NCI-H748 treated with DMSO at 0.1 percent for 48 hours (cell line): Measurements from ENCODE around the gene LCMT2.
A peak's percentile ranks its signal among the peaks of the same experiment; 100 is the strongest.

ENCODE experiments used
- DNase-seq: peaks from one replicate; lab custom pipeline; 2025; lab: John Stamatoyannopoulos, UW

LCMT2 gene, protein sequence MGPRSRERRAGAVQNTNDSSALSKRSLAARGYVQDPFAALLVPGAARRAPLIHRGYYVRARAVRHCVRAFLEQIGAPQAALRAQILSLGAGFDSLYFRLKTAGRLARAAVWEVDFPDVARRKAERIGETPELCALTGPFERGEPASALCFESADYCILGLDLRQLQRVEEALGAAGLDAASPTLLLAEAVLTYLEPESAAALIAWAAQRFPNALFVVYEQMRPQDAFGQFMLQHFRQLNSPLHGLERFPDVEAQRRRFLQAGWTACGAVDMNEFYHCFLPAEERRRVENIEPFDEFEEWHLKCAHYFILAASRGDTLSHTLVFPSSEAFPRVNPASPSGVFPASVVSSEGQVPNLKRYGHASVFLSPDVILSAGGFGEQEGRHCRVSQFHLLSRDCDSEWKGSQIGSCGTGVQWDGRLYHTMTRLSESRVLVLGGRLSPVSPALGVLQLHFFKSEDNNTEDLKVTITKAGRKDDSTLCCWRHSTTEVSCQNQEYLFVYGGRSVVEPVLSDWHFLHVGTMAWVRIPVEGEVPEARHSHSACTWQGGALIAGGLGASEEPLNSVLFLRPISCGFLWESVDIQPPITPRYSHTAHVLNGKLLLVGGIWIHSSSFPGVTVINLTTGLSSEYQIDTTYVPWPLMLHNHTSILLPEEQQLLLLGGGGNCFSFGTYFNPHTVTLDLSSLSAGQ

DNA sequence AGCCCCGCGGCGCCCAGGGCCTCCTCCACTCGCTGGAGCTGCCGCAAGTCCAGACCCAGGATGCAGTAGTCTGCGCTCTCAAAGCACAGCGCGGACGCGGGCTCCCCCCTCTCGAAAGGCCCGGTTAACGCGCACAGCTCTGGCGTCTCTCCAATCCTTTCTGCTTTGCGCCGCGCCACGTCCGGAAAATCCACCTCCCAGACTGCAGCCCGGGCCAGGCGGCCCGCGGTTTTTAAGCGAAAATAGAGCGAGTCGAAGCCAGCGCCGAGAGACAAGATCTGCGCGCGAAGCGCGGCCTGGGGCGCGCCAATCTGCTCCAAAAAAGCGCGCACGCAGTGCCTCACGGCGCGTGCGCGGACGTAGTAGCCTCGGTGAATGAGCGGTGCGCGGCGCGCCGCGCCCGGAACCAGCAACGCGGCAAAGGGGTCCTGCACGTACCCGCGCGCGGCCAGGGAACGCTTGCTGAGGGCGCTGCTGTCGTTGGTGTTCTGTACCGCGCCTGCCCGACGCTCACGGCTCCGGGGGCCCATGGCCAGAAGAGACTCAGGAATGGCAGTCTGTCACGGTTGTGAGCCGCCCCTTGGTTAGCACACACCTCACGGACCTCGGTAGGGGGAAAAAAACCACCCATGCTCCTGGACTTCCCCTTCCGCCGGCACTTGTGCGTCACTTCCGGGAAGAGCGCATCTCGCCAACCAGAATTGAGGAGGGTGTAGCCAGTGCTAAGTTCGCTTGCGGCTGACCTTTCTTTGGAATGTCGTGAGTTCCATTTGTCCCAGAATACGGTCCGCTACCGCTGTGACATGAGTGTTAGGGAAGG is at the start of gene LCMT2:
Gene LCMT2 (minus strand): TSS at position 614 of the 820 bp plus-strand sequence. CDS start 84 bp downstream, at position 530.
- DNase-seq: peak; percentile 64

DNA sequence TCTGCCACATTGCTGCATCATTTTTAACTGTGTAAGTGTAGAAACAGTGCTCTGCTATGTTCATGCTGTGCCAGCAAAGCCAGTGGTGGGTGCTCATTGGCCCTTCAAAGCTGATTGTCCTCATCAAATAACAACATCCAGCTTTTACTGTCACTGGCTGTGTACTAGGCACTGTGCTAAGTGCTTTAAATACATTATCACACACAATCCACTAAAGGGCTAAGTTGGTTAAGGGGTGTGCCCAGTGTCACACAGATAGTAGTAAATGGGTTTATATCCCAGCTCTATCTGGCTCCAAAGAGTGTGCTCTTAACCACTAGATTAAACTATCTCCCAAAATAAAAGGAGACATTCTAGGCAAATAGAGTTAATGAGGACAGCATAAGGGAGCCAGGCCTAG is 48.2 kb upstream of the LCMT2 start:
- no peak for DNase-seq

DNA sequence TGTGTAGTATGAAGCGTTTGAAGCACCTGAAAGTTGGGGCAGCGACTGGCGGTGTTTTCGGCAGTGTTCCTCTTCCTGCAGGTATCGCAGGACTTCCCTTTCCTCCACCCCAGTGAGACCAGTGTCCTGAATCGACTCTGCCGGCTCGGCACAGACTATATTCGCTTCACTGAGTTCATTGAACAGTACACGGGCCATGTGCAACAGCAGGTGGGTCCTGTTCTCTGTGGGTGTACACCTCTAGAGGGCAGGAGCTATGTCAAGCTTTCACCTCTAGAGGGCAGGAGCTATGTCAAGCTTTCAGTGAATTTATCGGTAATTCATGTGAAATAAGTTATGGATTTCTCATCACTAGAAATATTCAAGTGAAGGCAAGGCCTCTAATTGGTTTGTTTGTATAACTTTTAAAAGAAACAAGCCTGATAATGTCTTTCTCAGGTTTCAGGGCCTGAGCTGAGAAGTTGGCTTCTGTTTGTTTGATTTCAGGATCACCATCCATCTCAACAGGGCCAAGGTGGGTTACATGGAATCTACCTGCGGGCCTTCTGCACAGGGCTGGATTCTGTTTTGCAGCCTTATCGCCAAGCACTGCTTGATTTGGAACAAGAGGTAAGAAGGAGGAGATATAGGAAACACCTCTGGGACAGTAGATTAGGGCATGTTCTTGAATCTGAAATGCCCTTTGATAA is 45.8 kb upstream of the LCMT2 start:
- DNase-seq: no peak

DNA sequence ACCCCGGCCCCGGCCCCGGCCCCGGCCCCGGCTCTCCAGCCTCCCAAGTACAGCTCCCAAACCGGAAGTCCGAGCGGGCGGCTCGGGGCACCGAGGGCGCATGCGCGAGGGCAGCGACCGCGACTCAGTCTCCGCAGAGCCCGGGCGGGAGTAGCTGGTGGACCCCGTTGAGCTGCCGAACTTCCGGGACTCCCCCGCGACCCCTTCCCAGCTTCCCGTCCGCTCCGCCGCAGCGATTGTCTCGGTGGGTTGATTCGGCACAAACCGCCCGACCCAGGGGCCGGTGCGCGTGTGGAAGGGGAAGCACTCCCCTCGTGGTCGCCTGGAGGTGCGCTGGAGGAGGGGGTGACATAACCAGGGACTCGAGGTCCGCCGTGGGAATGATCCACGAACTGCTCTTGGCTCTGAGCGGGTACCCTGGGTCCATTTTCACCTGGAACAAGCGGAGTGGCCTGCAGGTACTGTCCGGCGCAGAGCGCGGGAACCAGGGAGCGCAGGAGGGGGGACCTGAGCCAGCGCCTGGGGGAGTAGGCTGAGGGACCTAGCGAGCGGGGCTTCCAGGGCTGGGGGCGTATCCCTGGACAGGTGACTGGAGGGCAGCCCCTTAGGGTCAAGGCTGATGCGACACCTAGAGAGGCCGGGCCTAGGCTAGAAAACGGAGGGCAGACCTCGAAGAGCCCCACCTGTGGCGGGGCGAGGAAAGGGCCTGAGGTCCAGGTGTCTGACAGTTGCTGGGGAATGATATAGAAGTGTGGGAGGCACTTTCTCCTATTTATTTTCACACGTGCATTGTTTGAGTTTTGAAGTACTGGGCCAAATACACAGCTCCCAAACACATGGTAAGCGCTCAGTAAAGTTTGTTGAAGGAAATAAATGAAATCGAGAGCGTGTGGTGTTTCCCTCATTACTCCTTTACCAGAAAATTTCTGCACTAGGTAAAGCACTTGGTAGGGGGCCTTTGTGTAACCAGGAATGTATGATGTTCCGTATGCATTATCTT is 40.9 kb upstream of the LCMT2 start, which contains the start of the genes TUBGCP4 and ZSCAN29:
Gene TUBGCP4 (plus strand): TSS at position 127 of the 1,000 bp plus-strand sequence. CDS start 254 bp downstream, at position 381.
Gene ZSCAN29 (minus strand): TSS at position 69 of the 1,000 bp plus-strand sequence. CDS start 1,130 bp downstream, outside the sequence.
- peak; percentile 26 for DNase-seq

DNA sequence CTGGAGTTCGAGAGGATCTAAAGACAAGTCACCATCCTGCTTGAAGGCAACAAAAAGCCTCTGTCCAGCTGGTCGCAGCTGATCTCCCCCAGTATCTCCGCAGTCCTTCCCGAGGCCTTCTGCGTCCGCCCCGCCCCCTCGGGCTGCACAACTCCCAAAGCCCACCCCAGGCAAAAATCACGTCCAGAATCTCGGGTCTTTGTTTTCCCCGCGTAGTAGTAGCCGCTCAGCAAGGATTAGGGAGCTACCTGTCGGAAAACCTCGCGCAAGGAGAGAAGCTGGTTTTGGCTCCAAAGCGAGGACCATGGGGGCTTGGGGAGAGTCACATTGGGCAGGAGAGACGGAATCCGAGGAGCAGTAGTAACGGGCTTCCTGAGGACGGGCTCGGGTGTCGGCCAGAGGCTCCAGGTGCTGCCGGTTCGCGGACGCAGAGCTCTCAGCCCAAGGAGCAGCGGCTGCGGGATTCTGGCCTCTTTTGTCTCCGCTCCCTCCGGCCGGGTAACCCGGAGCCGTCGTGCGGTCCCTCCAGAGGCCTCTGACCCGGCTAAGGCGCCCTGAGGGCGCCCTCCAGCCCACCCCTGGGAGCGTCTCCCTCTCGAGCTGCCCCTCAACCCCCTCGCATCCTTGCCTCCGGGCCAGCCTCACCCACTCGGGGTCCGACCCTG is 40.1 kb upstream of the LCMT2 start:
- DNase-seq: no peak

DNA sequence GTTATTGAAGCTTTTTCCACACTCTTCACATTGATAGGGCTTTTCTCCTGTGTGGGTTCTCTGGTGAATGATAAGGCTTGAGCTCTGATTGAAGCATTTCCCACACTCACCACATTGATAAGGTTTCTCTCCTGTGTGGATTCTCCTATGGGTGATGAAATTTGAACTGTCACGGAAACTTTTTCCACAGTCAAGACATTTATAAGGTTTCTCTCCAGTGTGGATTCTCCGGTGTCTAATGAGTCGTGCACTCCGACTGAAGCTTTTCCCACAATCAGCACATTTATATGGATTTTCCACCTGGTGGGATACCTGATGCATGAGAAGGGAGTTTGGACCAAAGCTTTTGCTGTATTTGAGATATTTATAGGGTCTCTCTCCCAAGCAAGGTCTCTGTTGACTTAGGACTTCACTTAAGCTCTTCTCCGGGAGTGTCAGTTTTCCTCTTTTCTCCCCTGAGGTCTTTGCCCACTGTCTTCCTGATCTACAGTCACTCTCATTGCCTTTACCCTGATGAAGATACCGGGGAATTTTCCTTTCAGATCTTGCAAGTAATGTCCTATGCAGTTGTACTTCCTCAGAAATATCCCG is 31.0 kb upstream of the LCMT2 start:
- DNase-seq: no peak

DNA sequence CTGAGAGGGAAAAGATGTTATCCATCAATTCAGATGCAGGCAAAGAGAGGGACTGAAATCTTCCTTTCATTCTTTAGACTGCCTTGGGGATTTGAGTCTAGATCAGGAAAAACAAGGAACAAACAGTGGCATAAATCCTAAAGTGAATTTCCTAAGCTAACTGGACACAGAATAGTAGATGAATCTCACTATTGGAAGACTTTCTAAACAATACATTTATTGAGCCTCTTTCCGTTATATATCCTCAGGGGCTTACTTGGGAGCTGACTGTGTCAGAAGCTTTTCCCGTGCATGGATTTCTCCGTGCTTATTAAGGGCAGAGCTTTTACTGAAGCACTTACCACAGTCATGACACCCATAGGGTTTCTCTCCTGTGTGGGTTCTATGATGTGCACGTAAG is 30.4 kb upstream of the LCMT2 start:
- DNase-seq: no peak

DNA sequence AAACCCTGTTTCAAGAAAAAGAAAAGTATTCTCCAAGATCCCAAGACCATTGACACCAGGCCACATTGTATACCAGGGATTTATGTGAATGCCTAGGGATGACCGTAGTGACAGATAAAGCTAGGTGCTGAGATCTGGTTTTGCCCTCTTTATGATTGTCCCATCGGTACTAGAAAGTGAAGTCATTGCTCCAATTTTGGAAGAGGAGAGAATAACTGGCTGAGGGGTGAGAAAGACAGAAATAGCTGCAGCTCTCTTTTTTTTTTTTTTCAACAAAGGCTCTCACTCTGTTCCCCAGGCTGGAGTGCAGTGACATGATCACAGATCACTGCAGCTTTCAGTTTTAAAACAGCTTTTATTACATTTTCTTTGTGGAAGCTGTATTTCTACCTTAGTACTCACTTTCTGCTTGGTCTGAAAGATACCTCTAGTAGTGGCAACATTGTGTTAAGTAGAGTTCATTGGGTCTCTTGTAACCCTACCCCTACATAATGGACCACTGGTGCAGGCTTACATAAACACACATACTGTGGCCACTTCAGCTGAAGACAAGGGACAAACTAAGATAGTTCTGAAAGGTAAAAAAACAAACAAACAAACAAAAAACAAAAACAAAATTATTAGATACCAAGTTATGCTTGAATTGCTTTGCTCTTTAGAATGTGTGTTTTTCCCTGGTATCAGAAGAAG is 22.5 kb upstream of the LCMT2 start:
- no peak for DNase-seq

DNA sequence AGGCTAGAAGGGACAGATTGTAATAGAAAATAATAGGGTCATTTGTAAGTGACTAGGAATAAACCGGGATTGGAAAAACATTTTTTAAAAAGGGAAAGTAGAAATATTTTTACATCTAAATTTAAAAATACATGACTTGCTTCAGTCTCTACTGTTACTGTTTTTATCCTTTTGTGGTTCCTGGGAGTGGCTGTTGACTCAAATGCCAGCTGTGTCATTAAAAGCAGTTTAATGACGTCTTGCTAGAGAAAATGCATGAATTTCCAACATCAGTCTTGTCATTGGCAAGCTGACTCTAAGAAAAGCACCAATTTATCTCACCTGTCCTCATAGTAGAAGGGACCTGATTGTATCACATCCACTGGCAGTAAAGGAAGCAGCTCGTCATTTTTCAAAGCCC is 16.7 kb upstream of the LCMT2 start:
- DNase-seq: no peak

DNA sequence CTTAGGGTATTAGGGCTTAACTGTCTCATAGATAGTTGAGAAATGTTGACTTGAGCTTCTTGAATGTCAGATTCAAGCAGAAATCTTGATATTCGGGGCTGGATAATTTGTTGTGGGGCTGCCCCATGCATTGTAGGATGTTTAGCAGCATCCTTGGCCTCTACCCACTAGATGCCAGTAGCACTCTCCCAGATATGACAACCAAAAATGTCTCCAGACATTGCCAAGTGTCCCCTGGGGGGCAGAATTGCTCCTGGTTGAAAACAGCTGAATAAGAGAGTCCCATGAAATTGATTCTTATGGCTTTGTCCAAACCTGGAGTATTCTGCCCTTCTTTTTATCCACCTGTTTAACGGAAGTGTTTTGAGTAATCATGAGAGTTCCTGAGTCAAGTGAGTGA is 15.9 kb upstream of the LCMT2 start:
- no peak for DNase-seq

DNA sequence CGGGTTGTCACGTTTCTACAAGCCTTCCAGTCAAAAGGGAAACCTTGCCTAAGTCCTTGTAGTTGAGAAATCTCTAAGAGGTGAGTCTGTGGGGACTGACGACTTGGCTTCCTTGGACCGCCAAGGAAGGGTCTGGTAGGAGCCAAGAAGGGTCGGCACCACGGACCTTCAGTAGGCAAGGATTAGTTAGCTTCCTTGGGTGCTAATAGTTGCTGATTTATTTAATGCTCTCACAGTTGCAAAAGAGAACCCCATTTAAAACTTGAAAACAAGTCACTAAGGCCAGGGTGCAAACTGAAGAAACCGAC is 361 bp upstream of the LCMT2 start:
- DNase-seq: no peak

DNA sequence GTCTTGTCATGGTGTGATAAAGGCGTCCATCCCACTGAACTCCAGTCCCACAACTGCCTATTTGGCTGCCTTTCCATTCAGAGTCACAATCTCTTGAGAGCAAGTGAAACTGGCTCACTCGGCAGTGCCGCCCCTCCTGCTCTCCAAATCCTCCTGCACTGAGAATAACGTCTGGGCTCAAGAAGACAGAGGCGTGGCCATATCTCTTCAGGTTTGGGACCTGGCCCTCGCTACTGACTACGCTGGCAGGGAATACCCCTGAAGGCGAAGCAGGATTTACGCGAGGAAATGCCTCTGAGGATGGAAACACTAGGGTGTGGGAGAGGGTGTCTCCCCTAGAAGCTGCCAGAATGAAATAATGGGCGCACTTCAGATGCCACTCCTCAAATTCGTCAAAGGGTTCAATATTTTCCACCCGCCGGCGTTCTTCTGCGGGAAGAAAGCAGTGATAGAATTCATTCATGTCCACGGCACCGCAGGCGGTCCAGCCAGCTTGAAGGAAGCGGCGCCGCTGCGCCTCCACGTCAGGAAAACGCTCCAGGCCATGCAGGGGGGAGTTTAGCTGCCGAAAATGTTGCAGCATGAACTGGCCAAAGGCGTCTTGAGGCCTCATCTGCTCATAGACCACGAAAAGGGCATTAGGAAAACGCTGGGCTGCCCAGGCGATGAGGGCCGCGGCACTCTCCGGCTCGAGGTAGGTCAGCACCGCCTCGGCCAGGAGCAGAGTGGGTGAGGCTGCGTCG is 985 bp downstream of the LCMT2 start:
- DNase-seq: no peak

DNA sequence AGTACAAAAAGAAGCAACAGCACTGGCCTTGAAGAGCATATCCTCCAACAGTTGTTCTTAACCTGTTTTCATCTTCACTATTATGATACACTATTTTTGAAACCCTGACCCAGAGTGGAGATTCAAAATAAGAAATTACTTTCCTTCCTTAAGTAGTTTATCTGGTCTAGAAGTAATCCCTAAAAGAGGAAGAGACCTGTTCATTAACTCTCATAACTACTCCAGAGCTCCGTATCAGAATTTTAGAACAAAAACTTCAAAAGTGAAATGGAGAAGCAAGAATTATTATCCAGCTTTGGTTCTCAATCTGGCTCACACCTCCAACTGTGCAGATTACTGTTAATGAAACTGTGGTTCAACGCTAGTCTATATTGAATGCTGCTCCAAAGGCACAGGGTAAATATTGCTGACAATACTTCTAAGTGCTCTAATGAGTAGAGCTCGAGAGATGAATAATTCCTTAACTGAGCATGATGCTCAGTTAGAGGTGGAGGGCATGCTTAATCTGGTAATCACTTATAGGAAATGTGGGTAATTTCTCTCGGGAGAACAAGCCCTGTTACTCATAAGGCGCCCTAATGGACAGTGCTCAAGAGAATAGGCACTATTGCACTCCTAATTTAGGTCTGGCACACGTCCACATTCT is 5.2 kb downstream of the LCMT2 start:
- DNase-seq: no peak

DNA sequence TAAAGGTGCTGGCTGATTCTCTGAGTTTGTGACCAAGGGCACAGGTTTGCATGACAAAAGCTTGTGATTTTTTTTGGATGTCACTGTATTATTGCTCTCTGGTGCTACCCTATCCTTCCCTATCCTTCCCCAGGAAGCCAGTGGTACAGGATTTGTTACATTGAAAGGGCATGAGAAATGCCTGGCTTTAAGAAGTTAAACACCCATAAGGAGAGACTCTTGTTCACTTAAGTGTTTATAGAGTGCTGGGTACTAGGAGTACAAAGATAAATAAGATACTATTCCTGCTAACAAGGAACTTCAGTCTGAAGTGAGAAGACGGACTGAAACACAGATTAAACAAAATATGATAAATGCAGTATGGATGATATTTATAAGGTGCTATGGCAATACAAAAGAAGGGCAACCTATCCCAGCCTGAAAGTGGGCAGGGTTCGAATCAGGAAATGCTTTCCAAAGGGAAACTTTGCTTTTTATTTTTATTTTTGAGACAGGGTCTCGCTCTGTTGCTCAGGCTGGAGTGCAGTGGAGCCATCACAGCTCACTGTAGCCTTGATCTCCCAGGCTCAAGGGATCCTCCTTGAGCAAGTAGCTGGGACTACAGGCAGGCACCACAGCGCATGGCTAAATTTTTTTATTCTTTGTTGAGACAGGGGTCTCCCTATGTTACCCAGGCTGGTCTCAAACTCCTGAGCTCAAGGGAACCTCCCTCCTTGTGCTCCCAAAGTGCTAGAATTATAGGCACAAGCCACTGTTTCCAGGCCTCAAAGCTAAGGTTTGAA is 11.2 kb downstream of the LCMT2 start:
- DNase-seq: no peak

DNA sequence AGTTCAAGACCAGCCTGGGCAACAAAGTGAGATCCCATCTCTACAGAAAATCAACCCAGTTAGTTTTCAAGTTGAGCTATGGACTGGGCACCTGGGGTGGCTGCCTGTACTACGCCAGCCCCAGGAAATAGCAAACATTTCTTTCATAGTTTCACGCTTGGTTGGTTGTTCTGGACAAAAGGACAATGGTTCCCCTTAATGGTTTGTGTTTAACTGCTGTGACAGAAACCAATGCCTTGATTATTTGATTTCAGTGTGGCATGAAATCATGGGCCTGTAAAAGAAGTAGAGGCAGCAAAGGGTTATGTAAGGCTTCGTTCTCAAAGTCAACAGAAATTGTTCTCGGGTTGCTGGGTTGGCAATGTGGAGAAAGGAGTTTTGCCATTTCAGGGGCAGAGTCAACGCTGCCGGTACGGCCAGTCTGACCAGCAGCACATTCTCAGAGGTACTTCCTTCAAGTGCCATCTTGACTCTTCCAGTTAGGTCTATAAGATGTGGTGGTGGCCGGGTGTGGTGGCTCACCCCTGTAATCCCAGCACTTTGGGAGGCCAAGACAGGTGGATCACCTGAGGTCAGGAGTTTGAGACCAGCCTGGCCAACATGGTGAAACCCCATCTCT is 12.7 kb downstream of the LCMT2 start:
- no peak for DNase-seq

DNA sequence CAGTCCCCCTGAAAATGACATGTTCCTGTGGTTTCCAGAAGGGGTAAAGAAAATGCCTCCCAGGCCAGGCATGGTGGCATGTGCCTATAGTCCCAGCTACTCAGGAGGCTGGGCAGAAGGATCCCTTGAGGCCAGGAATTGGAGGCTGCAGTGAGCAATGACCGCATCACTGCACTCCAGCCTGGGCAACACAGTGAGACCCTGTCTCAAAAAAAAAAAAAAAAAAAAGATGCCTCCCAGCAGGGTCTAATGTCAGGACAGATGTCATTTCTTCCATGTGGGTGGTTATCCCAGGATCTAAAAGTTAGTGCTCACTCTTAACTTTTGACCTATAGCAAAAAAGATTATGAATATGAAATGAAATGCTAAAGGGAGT is 13.4 kb downstream of the LCMT2 start:
- DNase-seq: no peak
